ENCODE measurements around the gene GNAS-AS1. TPM values are rescaled to one million over a fixed set of nuclear protein-coding genes. Genes with fewer than 3 reads are reported as not detected.

Gene GNAS-AS1
- total RNA-seq, 1 donor from 2014 or later, result 1.1 TPM

- Histone ChIP-seq H3K36me3 (no peaks in the 10 kb centered on the region), H3K4me3 (no peak overlapping the region), H3K27me3 (no peaks in the 10 kb centered on the region), H3K4me1 (no peaks in the 10 kb centered on the region), H3K9me3 (no peaks in the 10 kb centered on the region), H3K27ac (no peak overlapping the region)
- TF ChIP-seq CTCF (IDR thresholded peaks at IDR 0.05), result no peak
- intact Hi-C loops (cut with DNase I), result no loop called here
- DNase-seq (no peak), ATAC-seq (no peak)
Observed at GRCh38 chr20:58828136-58828535, 22.6 kb downstream of the GNAS-AS1 start.

- no peak for DNase-seq
- H3K27me3 ChIP-seq, result no peaks in the 10 kb centered on the region
- no peaks in the 10 kb centered on the region for H3K4me1 ChIP-seq
- no peak overlapping the region for H3K27ac ChIP-seq
- no peaks in the 10 kb centered on the region for H3K36me3 ChIP-seq
- no peak overlapping the region for H3K4me3 ChIP-seq
- intact Hi-C loops (cut with DNase I), result no loop called here
- H3K9me3 ChIP-seq, result no peaks in the 10 kb centered on the region
- no peak for ATAC-seq
- TF ChIP-seq CTCF (IDR thresholded peaks at IDR 0.05), result no peak
Observed at GRCh38 chr20:58826271-58826670, 24.4 kb downstream of the GNAS-AS1 start.

- Histone ChIP-seq H3K27ac (no peak overlapping the region), H3K27me3 (no peaks in the 10 kb centered on the region), H3K36me3 (no peaks in the 10 kb centered on the region), H3K9me3 (no peaks in the 10 kb centered on the region), H3K4me3 (no peak overlapping the region), H3K4me1 (no peaks in the 10 kb centered on the region)
- no peak for TF ChIP-seq CTCF (IDR thresholded peaks at IDR 0.05)
- intact Hi-C loops (cut with DNase I), result no loop called here
- DNase-seq (no peak), ATAC-seq (no peak)
Observed at GRCh38 chr20:58825450-58825849, 25.3 kb downstream of the GNAS-AS1 start.

- no peak for TF ChIP-seq CTCF (IDR thresholded peaks at IDR 0.05)
- Histone ChIP-seq H3K27me3 (no peaks in the 10 kb centered on the region), H3K4me3 (no peak overlapping the region), H3K36me3 (no peaks in the 10 kb centered on the region), H3K4me1 (no peaks in the 10 kb centered on the region), H3K9me3 (no peaks in the 10 kb centered on the region), H3K27ac (no peak overlapping the region)
- ATAC-seq, result no peak
- DNase-seq, result no peak
- intact Hi-C loops (cut with DNase I), result no loop called here
Observed at GRCh38 chr20:58824843-58825242, 25.9 kb downstream of the GNAS-AS1 start.

- DNase-seq (no peak), ATAC-seq (no peak)
- Histone ChIP-seq H3K4me1 (no peaks in the 10 kb centered on the region), H3K9me3 (no peaks in the 10 kb centered on the region), H3K27me3 (no peaks in the 10 kb centered on the region), H3K27ac (no peak overlapping the region), H3K4me3 (no peak overlapping the region), H3K36me3 (no peaks in the 10 kb centered on the region)
- TF ChIP-seq CTCF (IDR thresholded peaks at IDR 0.05), result no peak
- intact Hi-C loops (cut with DNase I), result no loop called here
Observed at GRCh38 chr20:58822748-58823730, 27.7 kb downstream of the GNAS-AS1 start.
